Adrenal gland (tissue), 5 donors: Measurements from ENCODE around the gene UBR3.

Experiments
- POLR2A ChIP-seq, 2 donors: fragments of 450-650 bp; IDR thresholded peaks; one replicate each; pipeline ENCODE4 v1.6.1; 2017; ENCODE audit warnings: antibody characterized with exemption in 2 of 2, mild to moderate bottlenecking in 2 of 2, moderate library complexity in 1 of 2
- TF ChIP-seq, protein P1 (sequence below), 6 experiments: fragments of 450-650 bp in 4 of 6; fragments of 200-600 bp in 2 of 6; sonication (generic) in 1 of 6; IDR thresholded peaks; 1 replicate in 5 of 6; 2 replicates in 1 of 6; pipeline versions ENCODE4 v1.5.1 to v1.8.0; 2016 to 2021; ENCODE audit warnings: antibody characterized with exemption in 6 of 6, mild to moderate bottlenecking in 2 of 6, moderate library complexity in 1 of 6
- donor health status: DM: no; HTN: no; CAD: no.

DNA sequence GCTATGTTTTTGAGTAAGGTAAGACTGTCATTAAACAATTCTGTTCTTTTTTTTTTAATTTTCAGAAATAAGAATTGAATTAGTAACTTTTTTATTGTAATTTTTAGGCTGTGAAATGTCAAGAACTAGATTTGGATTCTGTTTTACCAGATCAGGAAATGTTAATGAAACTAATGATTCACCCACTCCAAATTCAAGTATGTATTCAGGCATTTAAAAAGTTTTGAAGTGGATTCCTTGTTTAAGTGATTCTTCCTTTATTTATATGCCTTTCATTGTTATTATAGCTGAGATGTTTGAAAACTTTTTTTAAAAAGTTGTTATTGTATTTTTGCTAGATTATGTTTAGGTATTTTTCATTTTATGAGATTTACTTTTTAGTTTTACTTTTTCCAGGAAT lies 96.7 kb downstream of the UBR3 start:
- TF ChIP-seq, protein P1, sequence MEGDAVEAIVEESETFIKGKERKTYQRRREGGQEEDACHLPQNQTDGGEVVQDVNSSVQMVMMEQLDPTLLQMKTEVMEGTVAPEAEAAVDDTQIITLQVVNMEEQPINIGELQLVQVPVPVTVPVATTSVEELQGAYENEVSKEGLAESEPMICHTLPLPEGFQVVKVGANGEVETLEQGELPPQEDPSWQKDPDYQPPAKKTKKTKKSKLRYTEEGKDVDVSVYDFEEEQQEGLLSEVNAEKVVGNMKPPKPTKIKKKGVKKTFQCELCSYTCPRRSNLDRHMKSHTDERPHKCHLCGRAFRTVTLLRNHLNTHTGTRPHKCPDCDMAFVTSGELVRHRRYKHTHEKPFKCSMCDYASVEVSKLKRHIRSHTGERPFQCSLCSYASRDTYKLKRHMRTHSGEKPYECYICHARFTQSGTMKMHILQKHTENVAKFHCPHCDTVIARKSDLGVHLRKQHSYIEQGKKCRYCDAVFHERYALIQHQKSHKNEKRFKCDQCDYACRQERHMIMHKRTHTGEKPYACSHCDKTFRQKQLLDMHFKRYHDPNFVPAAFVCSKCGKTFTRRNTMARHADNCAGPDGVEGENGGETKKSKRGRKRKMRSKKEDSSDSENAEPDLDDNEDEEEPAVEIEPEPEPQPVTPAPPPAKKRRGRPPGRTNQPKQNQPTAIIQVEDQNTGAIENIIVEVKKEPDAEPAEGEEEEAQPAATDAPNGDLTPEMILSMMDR (IDR thresholded peaks at IDR 0.05), result no peak
- no peak for TF ChIP-seq POLR2A (IDR thresholded peaks at IDR 0.05)
